ENCODE results near the gene MORN1. TPM values are rescaled to one million over a fixed set of nuclear protein-coding genes. Genes with fewer than 3 reads are reported as not detected.
A peak's percentile ranks its signal among the peaks of the same experiment; 100 is the strongest.

The MORN1 gene
- total and polyA plus RNA-seq, 2 experiments from 2014 or later, result 4.8 to 11.1 TPM

DNA sequence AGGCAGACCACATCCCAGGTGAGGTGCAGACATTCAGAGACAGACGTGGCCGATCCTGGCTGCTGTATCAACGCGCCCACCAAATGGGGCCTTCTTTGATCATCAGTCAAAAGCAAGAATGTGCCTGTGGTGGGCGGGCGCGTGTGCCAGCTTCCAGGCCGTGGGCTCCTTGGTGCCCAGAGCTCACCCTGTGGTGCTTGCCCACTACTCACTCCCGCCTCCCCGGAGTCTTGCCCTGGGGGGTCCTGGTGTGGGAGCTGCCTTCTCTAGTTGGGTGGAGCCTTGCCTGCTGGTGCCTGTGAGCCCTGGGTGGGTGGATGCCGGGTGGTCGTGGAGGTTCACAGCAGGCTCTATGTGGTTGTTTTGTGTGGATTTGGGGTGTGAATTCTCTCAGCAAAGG is 92.7 kb downstream of the MORN1 start:
- Mint-ChIP-seq H3K4me3 (no peak overlapping the region), H3K36me3 (ENCODE audit: low read depth) (peaks cover 6% of the 10 kb centered on the region; the same call in 1 of the 3 replicates), H3K27ac (peak overlapping the region; percentile 52; the same call in 1 of the 2 replicates), H3K4me1 (peaks cover 7% of the 10 kb centered on the region), H3K9me3 (no peaks in the 10 kb centered on the region; the same call in 2 of the 3 replicates), H3K27me3 (ENCODE audit: insufficient read depth, low read depth, poor library complexity) (peaks cover 26% of the 10 kb centered on the region)
- no peak for DNase-seq (ENCODE audit: low spot score)
- no peaks in the 10 kb centered on the region for H3F3A ChIP-seq (replicated peaks; ENCODE audit: low read depth)
- H2AFZ ChIP-seq, result no peak overlapping the region
- H3K27ac ChIP-seq (ENCODE audit: low read depth), result peak overlapping the region; percentile 59; the same call in 1 of the 2 replicates
- peaks cover 40% of the 10 kb centered on the region; the same call in 1 of the 2 replicates for H4K20me1 ChIP-seq (replicated peaks; ENCODE audit: insufficient read depth)
- no peaks in the 10 kb centered on the region for H3K9me2 ChIP-seq (ENCODE audit: insufficient read depth)
- H3K36me3 ChIP-seq (ENCODE audit: insufficient read depth), result no peaks in the 10 kb centered on the region
- peaks cover 91% of the 10 kb centered on the region for H3K79me2 ChIP-seq (replicated peaks; ENCODE audit: insufficient read depth)
- no peak for ATAC-seq
- H3K4me1 ChIP-seq (ENCODE audit: insufficient read depth), result no peaks in the 10 kb centered on the region
- H3K27me3 ChIP-seq (ENCODE audit: insufficient read depth), result no peaks in the 10 kb centered on the region
- no peak overlapping the region for H3K4me3 ChIP-seq
- TF ChIP-seq, protein P1, sequence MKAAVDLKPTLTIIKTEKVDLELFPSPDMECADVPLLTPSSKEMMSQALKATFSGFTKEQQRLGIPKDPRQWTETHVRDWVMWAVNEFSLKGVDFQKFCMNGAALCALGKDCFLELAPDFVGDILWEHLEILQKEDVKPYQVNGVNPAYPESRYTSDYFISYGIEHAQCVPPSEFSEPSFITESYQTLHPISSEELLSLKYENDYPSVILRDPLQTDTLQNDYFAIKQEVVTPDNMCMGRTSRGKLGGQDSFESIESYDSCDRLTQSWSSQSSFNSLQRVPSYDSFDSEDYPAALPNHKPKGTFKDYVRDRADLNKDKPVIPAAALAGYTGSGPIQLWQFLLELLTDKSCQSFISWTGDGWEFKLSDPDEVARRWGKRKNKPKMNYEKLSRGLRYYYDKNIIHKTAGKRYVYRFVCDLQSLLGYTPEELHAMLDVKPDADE (IDR thresholded peaks at IDR 0.05), result no peak
- TF ChIP-seq JUNB (IDR thresholded peaks at IDR 0.05; ENCODE audit: unreplicated experiment) (no peak), EZH2phosphoT487 (IDR thresholded peaks at IDR 0.05; ENCODE audit: unreplicated experiment) (no peak), NANOG (IDR thresholded peaks at IDR 0.05; ENCODE audit: borderline replicate concordance) (no peak), CREB1 (CRISPR knock-in tag; IDR thresholded peaks at IDR 0.05; ENCODE audit: low read depth) (no peak), STAT1 (IDR thresholded peaks at IDR 0.05; ENCODE audit: unreplicated experiment) (no peak), EZH2 (IDR thresholded peaks at IDR 0.05; ENCODE audit: low read depth, unreplicated experiment) (no peak), POLR2AphosphoS5 (IDR thresholded peaks at IDR 0.05; ENCODE audit: low read depth) (no peak), ZNF331 (CRISPR knock-in tag; IDR thresholded peaks at IDR 0.05; ENCODE audit: low read depth) (no peak), ZNF114 (CRISPR knock-in tag; IDR thresholded peaks at IDR 0.05) (no peak)
- TF ChIP-seq, protein P2, sequence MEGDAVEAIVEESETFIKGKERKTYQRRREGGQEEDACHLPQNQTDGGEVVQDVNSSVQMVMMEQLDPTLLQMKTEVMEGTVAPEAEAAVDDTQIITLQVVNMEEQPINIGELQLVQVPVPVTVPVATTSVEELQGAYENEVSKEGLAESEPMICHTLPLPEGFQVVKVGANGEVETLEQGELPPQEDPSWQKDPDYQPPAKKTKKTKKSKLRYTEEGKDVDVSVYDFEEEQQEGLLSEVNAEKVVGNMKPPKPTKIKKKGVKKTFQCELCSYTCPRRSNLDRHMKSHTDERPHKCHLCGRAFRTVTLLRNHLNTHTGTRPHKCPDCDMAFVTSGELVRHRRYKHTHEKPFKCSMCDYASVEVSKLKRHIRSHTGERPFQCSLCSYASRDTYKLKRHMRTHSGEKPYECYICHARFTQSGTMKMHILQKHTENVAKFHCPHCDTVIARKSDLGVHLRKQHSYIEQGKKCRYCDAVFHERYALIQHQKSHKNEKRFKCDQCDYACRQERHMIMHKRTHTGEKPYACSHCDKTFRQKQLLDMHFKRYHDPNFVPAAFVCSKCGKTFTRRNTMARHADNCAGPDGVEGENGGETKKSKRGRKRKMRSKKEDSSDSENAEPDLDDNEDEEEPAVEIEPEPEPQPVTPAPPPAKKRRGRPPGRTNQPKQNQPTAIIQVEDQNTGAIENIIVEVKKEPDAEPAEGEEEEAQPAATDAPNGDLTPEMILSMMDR (conservative IDR thresholded peaks at IDR 0.05; ENCODE audit: low read depth in 2 of 2), result no peak
- TF ChIP-seq, protein P3, sequence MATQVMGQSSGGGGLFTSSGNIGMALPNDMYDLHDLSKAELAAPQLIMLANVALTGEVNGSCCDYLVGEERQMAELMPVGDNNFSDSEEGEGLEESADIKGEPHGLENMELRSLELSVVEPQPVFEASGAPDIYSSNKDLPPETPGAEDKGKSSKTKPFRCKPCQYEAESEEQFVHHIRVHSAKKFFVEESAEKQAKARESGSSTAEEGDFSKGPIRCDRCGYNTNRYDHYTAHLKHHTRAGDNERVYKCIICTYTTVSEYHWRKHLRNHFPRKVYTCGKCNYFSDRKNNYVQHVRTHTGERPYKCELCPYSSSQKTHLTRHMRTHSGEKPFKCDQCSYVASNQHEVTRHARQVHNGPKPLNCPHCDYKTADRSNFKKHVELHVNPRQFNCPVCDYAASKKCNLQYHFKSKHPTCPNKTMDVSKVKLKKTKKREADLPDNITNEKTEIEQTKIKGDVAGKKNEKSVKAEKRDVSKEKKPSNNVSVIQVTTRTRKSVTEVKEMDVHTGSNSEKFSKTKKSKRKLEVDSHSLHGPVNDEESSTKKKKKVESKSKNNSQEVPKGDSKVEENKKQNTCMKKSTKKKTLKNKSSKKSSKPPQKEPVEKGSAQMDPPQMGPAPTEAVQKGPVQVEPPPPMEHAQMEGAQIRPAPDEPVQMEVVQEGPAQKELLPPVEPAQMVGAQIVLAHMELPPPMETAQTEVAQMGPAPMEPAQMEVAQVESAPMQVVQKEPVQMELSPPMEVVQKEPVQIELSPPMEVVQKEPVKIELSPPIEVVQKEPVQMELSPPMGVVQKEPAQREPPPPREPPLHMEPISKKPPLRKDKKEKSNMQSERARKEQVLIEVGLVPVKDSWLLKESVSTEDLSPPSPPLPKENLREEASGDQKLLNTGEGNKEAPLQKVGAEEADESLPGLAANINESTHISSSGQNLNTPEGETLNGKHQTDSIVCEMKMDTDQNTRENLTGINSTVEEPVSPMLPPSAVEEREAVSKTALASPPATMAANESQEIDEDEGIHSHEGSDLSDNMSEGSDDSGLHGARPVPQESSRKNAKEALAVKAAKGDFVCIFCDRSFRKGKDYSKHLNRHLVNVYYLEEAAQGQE (IDR thresholded peaks at IDR 0.05; ENCODE audit: unreplicated experiment), result no peak
- TF ChIP-seq, protein P4, sequence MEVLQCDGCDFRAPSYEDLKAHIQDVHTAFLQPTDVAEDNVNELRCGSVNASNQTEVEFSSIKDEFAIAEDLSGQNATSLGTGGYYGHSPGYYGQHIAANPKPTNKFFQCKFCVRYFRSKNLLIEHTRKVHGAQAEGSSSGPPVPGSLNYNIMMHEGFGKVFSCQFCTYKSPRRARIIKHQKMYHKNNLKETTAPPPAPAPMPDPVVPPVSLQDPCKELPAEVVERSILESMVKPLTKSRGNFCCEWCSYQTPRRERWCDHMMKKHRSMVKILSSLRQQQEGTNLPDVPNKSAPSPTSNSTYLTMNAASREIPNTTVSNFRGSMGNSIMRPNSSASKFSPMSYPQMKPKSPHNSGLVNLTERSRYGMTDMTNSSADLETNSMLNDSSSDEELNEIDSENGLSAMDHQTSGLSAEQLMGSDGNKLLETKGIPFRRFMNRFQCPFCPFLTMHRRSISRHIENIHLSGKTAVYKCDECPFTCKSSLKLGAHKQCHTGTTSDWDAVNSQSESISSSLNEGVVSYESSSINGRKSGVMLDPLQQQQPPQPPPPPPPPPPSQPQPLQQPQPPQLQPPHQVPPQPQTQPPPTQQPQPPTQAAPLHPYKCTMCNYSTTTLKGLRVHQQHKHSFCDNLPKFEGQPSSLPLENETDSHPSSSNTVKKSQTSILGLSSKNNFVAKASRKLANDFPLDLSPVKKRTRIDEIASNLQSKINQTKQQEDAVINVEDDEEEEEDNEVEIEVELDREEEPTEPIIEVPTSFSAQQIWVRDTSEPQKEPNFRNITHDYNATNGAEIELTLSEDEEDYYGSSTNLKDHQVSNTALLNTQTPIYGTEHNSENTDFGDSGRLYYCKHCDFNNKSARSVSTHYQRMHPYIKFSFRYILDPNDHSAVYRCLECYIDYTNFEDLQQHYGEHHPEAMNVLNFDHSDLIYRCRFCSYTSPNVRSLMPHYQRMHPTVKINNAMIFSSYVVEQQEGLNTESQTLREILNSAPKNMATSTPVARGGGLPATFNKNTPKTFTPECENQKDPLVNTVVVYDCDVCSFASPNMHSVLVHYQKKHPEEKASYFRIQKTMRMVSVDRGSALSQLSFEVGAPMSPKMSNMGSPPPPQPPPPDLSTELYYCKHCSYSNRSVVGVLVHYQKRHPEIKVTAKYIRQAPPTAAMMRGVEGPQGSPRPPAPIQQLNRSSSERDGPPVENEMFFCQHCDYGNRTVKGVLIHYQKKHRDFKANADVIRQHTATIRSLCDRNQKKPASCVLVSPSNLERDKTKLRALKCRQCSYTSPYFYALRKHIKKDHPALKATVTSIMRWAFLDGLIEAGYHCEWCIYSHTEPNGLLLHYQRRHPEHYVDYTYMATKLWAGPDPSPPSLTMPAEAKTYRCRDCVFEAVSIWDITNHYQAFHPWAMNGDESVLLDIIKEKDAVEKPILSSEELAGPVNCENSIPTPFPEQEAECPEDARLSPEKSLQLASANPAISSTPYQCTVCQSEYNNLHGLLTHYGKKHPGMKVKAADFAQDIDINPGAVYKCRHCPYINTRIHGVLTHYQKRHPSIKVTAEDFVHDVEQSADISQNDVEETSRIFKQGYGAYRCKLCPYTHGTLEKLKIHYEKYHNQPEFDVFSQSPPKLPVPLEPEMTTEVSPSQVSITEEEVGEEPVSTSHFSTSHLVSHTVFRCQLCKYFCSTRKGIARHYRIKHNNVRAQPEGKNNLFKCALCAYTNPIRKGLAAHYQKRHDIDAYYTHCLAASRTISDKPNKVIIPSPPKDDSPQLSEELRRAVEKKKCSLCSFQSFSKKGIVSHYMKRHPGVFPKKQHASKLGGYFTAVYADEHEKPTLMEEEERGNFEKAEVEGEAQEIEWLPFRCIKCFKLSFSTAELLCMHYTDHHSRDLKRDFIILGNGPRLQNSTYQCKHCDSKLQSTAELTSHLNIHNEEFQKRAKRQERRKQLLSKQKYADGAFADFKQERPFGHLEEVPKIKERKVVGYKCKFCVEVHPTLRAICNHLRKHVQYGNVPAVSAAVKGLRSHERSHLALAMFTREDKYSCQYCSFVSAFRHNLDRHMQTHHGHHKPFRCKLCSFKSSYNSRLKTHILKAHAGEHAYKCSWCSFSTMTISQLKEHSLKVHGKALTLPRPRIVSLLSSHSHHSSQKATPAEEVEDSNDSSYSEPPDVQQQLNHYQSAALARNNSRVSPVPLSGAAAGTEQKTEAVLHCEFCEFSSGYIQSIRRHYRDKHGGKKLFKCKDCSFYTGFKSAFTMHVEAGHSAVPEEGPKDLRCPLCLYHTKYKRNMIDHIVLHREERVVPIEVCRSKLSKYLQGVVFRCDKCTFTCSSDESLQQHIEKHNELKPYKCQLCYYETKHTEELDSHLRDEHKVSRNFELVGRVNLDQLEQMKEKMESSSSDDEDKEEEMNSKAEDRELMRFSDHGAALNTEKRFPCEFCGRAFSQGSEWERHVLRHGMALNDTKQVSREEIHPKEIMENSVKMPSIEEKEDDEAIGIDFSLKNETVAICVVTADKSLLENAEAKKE (CRISPR knock-in tag; IDR thresholded peaks at IDR 0.05), result no peak
- H3K4me2 ChIP-seq, result no peak overlapping the region

Data from GM23338 (cell line).